H9 (cell line): ENCODE measurements around the gene CRYGN. TPM values are rescaled to one million over a fixed set of nuclear protein-coding genes. Genes with fewer than 3 reads are reported as not detected.
A peak's percentile ranks its signal among the peaks of the same experiment; 100 is the strongest.

ENCODE experiments used
- DNase-seq: peaks from one replicate; pipeline ENCODE4 v3.0.0-alpha.2; 2017
- H2AFZ ChIP-seq: one replicate; pipeline ENCODE4 v1.6.1; 2013; ENCODE audit warnings: mild to moderate bottlenecking, low read length, control low read depth, moderate library complexity
- H2AK5ac ChIP-seq: 2 replicates; pipeline ENCODE4 v1.6.1; 2013; ENCODE audit warnings: low read length, control low read depth, mixed read lengths; ENCODE audit not compliant: insufficient read length
- H2BK120ac ChIP-seq: one replicate; pipeline ENCODE4 v1.6.1; 2013; ENCODE audit warnings: low read depth, mild to moderate bottlenecking, low read length, control low read depth, inconsistent platforms; ENCODE audit not compliant: poor library complexity, severe bottlenecking
- H2BK12ac ChIP-seq: 2 replicates; pipeline ENCODE4 v1.6.1; 2013; ENCODE audit warnings: low read length, control low read depth, mixed read lengths, low read depth; ENCODE audit not compliant: insufficient read length
- H2BK15ac ChIP-seq: 2 replicates; pipeline ENCODE4 v1.6.1; 2013; ENCODE audit warnings: low read depth, low read length, control low read depth
- H2BK20ac ChIP-seq: one replicate; pipeline ENCODE4 v1.6.1; 2013; ENCODE audit warnings: low read depth, mild to moderate bottlenecking, low read length, control low read depth, inconsistent platforms; ENCODE audit not compliant: poor library complexity, severe bottlenecking
- H2BK5ac ChIP-seq: 2 replicates; pipeline ENCODE4 v1.6.1; 2013; ENCODE audit warnings: low read length, control low read depth, mixed read lengths; ENCODE audit not compliant: insufficient read length
- H3K14ac ChIP-seq: 2 replicates; pipeline ENCODE4 v1.6.1; 2013; ENCODE audit warnings: low read length, control low read depth; ENCODE audit not compliant: insufficient read depth
- H3K18ac ChIP-seq: 2 replicates; pipeline ENCODE4 v1.6.1; 2013; ENCODE audit warnings: low read depth, mild to moderate bottlenecking, mixed read lengths, low read length, control low read depth; ENCODE audit not compliant: insufficient read length
- H3K23ac ChIP-seq: 2 replicates; pipeline ENCODE4 v1.6.1; 2013; ENCODE audit warnings: low read length, control low read depth, mixed read lengths, low read depth; ENCODE audit not compliant: insufficient read length
- H3K23me2 ChIP-seq: 2 replicates; pipeline ENCODE4 v1.6.1; 2013; ENCODE audit warnings: low read depth, mild to moderate bottlenecking, mixed read lengths, low read length, control low read depth; ENCODE audit not compliant: insufficient read length, poor library complexity, severe bottlenecking
- H3K27ac ChIP-seq: 2 replicates; pipeline ENCODE4 v1.5.1; 2013; ENCODE audit warnings: low read length, control low read depth, mixed read lengths, low read depth; ENCODE audit not compliant: insufficient read length
- H3K27me3 ChIP-seq: 2 replicates; pipeline ENCODE4 v1.6.1; 2013; ENCODE audit warnings: low read length, control low read depth, inconsistent platforms; ENCODE audit not compliant: insufficient read depth
- H3K4ac ChIP-seq: 2 replicates; pipeline ENCODE4 v1.6.1; 2013; ENCODE audit warnings: low read depth, mild to moderate bottlenecking, control low read depth, inconsistent platforms, low read length, moderate library complexity
- H3K4me1 ChIP-seq: 2 replicates; pipeline ENCODE4 v1.6.1; 2013; ENCODE audit warnings: low read length, control low read depth, inconsistent platforms; ENCODE audit not compliant: insufficient read depth
- H3K4me2 ChIP-seq: 2 replicates; pipeline ENCODE4 v1.6.1; 2013; ENCODE audit warnings: low read length, control low read depth, mixed read lengths; ENCODE audit not compliant: insufficient read length, insufficient read depth
- H3K56ac ChIP-seq: 2 replicates; pipeline ENCODE4 v1.6.1; 2013; ENCODE audit warnings: low read depth, mild to moderate bottlenecking, mixed read lengths, low read length, control low read depth; ENCODE audit not compliant: insufficient read length
- H3K79me1 ChIP-seq: 2 replicates; pipeline ENCODE4 v1.6.1; 2013; ENCODE audit warnings: low read depth, mild to moderate bottlenecking, moderate library complexity, low read length, control low read depth, inconsistent platforms; ENCODE audit not compliant: insufficient read depth, poor library complexity, severe bottlenecking
- H3K79me2 ChIP-seq: 2 replicates; pipeline ENCODE4 v1.6.1; 2013; ENCODE audit warnings: low read length, control low read depth, inconsistent platforms; ENCODE audit not compliant: insufficient read depth
- H3K9ac ChIP-seq: 2 replicates; pipeline ENCODE4 v1.6.1; 2013; ENCODE audit warnings: low read length, control low read depth, mixed read lengths; ENCODE audit not compliant: insufficient read length; ENCODE audit errors: extremely low read depth
- H3K9me3 ChIP-seq: one replicate; pipeline ENCODE4 v1.6.1; 2013; ENCODE audit warnings: low read depth, low read length, inconsistent platforms; ENCODE audit not compliant: control insufficient read depth
- H3T11ph ChIP-seq: one replicate; pipeline ENCODE4 v1.6.1; 2013; ENCODE audit warnings: mild to moderate bottlenecking, low read length, control low read depth, inconsistent platforms
- H4K20me1 ChIP-seq: one replicate; pipeline ENCODE4 v1.6.1; 2013; ENCODE audit not compliant: control insufficient read depth, insufficient read length, insufficient read depth
- H4K5ac ChIP-seq: 2 replicates; pipeline ENCODE4 v1.6.1; 2013; ENCODE audit warnings: low read depth, mild to moderate bottlenecking, mixed read lengths, low read length, control low read depth; ENCODE audit not compliant: insufficient read length
- H4K8ac ChIP-seq: replicated peaks from 2 replicates; pipeline ENCODE4 v1.6.1; 2013; ENCODE audit warnings: low read length, control low read depth, mixed read lengths, low read depth; ENCODE audit not compliant: insufficient read length
- H4K91ac ChIP-seq: 2 replicates; pipeline ENCODE4 v1.6.1; 2013; ENCODE audit warnings: low read depth, mild to moderate bottlenecking, moderate library complexity, mixed read lengths, low read length, control low read depth; ENCODE audit not compliant: insufficient read length
- H3K27ac Mint-ChIP-seq, 3 experiments: 2 replicates in 2 of 3; 3 replicates in 1 of 3; pipeline ENCODE4 v1.8.0; 2020 to 2021; ENCODE audit warnings: mixed read lengths in 3 of 3, mild to moderate bottlenecking in 1 of 3, moderate library complexity in 1 of 3
- H3K27me3 Mint-ChIP-seq: 2 replicates; pipeline ENCODE4 v1.8.0; 2021; ENCODE audit warnings: low read depth, mild to moderate bottlenecking, moderate library complexity, mixed read lengths
- H3K36me3 Mint-ChIP-seq, 3 experiments: 2 replicates in 2 of 3; 3 replicates in 1 of 3; pipeline ENCODE4 v1.8.0; 2020 to 2021; ENCODE audit warnings: low read depth in 3 of 3, mixed read lengths in 3 of 3; ENCODE audit not compliant: insufficient read depth in 1 of 3
- H3K4me1 Mint-ChIP-seq, 2 experiments: 2 replicates each; pipeline ENCODE4 v1.8.0; 2020; ENCODE audit warnings: mixed read lengths in 2 of 2
- H3K4me3 Mint-ChIP-seq, 2 experiments: 2 replicates in 1 of 2; 3 replicates in 1 of 2; pipeline ENCODE4 v1.8.0; 2020 to 2021; ENCODE audit warnings: mild to moderate bottlenecking in 2 of 2, mixed read lengths in 2 of 2, moderate library complexity in 1 of 2
- H3K9me3 Mint-ChIP-seq, 2 experiments: 2 replicates in 1 of 2; 3 replicates in 1 of 2; pipeline ENCODE4 v1.8.0; 2020; ENCODE audit warnings: mild to moderate bottlenecking in 2 of 2, mixed read lengths in 2 of 2, moderate library complexity in 1 of 2
- WGBS: extraction: QIAGEN DNeasy Blood & Tissue Kit; methylation state at CpG from one replicate; pipeline ENCODE4 v1.1.7; 2013; ENCODE audit warnings: missing lambda C conversion rate, low lambda C conversion rate, mixed read lengths; ENCODE audit not compliant: insufficient read length; ENCODE audit errors: extremely low coverage; 5-methylcytosine and 5-hydroxymethylcytosine counted together
- total RNA-seq: library from RNA; stranded (reverse); gene quantifications from 2 replicates; pipeline ENCODE4 v1.2.1, GENCODE V29; 2021
- TF ChIP-seq, protein P1 (sequence below): fragments of 200-600 bp; sonication (generic); conservative IDR thresholded peaks from 3 replicates; pipeline ENCODE4 v1.8.0; 2021; ENCODE audit warnings: antibody characterized with exemption, mild to moderate bottlenecking

The CRYGN gene
- total RNA-seq, 1 experiment from 2014 or later: 1.8 TPM

DNA sequence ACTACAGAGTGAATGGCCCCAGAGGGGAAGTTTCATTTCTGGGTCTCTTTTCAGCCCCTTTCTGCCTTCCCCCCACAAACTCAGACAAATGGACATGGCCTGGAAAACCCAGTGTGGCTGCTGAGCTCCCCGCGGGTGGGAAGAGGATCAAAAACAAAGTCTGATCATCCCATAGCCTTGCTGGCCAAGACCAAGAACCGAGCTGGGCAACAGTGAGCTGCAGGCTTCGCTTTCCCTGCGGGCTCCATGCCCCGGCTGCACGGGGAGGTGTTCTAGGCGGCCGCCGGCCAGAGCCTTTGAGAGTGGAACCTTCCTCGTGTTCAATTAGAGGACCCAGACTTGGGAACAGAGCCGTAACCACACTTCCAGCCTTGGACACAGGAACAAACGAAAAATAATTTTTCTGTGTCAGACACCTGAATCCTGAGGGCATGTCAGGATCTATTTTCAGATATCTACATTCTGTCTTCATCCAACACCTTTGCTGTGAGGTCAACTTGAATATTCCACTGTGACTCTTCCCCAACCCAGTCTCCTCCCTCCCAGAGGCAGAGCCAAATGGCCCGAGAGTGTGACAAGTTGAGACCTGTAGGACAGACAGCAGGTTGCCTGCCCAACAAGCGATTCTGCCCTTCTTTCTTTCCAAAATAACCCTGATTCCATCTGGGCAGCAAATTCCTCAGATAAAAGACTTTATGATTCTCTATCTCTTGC, 56.1 kb downstream of the CRYGN start:
- Mint-ChIP-seq H3K9me3 (no peaks in the 10 kb centered on the region), H3K4me1 (peaks cover 17 to 18% of the 10 kb centered on the region in 2 experiments), H3K27me3 (peaks cover 34% of the 10 kb centered on the region), H3K27ac (no peak overlapping the region), H3K4me3 (no peak overlapping the region), H3K36me3 (peaks cover 5 to 9% (median 9%) of the 10 kb centered on the region in 3 experiments; a peak in 6 of 7 replicates)
- no CpG with 5 or more reads among the region's 15 CpGs for WGBS
- Histone ChIP-seq H3K9me3 (no peaks in the 10 kb centered on the region), H3K23ac (no peak overlapping the region), H2BK120ac (no peak overlapping the region), H4K8ac (no peak overlapping the region), H3K79me1 (no peaks in the 10 kb centered on the region), H2BK20ac (no peak overlapping the region), H3K27ac (no peak overlapping the region), H3K14ac (no peak overlapping the region), H3K4me2 (no peak overlapping the region), H3K4me1 (no peaks in the 10 kb centered on the region), H4K91ac (no peak overlapping the region), H2BK12ac (no peak overlapping the region), H3K4ac (no peak overlapping the region), H3K56ac (no peak overlapping the region), H2BK15ac (no peak overlapping the region), H4K20me1 (peaks cover 4% of the 10 kb centered on the region), H3K27me3 (peaks cover 8% of the 10 kb centered on the region; the same call in 1 of the 2 replicates), H3T11ph (no peak overlapping the region), H2AK5ac (no peak overlapping the region), H3K9ac (no peak overlapping the region), H3K18ac (no peak overlapping the region), H3K79me2 (no peaks in the 10 kb centered on the region), H2AFZ (no peak overlapping the region), H4K5ac (no peak overlapping the region), H2BK5ac (no peak overlapping the region), H3K23me2 (peaks cover 15% of the 10 kb centered on the region)
- TF ChIP-seq, protein P1, sequence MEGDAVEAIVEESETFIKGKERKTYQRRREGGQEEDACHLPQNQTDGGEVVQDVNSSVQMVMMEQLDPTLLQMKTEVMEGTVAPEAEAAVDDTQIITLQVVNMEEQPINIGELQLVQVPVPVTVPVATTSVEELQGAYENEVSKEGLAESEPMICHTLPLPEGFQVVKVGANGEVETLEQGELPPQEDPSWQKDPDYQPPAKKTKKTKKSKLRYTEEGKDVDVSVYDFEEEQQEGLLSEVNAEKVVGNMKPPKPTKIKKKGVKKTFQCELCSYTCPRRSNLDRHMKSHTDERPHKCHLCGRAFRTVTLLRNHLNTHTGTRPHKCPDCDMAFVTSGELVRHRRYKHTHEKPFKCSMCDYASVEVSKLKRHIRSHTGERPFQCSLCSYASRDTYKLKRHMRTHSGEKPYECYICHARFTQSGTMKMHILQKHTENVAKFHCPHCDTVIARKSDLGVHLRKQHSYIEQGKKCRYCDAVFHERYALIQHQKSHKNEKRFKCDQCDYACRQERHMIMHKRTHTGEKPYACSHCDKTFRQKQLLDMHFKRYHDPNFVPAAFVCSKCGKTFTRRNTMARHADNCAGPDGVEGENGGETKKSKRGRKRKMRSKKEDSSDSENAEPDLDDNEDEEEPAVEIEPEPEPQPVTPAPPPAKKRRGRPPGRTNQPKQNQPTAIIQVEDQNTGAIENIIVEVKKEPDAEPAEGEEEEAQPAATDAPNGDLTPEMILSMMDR: no peak
- DNase-seq: peak; percentile 23
